HG03520 (cell line): ENCODE data around the gene MAP1LC3C.
"Not testable (repeated sequence)": the region's sequence is repeated elsewhere in the genome, so short reads cannot be mapped to it uniquely, and the experiment has no call there.

Experiments used
- ATAC-seq: cut with Tn5 transposase; IDR thresholded peaks from one replicate; pipeline ENCODE4 v1.9.1; 2021; ENCODE audit warnings: mild to moderate bottlenecking, moderate library complexity; ENCODE audit not compliant: unreplicated experiment

MAP1LC3C gene

GRCh38 chr1:241994171-241994570 is 4.7 kb downstream of the MAP1LC3C start:
- ATAC-seq, result no peak

GRCh38 chr1:241992734-241993133 is 6.2 kb downstream of the MAP1LC3C start:
- no peak for ATAC-seq

- no peak for ATAC-seq
Observed at GRCh38 chr1:241990040-241990439, 8.9 kb downstream of the MAP1LC3C start.

GRCh38 chr1:241988389-241988930 is 10.4 kb downstream of the MAP1LC3C start:
- ATAC-seq, result not testable (repeated sequence)

GRCh38 chr1:241985787-241986186 is 13.1 kb downstream of the MAP1LC3C start:
- ATAC-seq, result peak; percentile 55

GRCh38 chr1:241979926-241980325 is 19.0 kb downstream of the MAP1LC3C start:
- no peak for ATAC-seq

GRCh38 chr1:241979071-241979470 is 19.8 kb downstream of the MAP1LC3C start:
- no peak for ATAC-seq

- no peak for ATAC-seq
Observed at GRCh38 chr1:241976229-241976628, 22.7 kb downstream of the MAP1LC3C start.

GRCh38 chr1:241972703-241973369 is 26.1 kb downstream of the MAP1LC3C start:
- no peak for ATAC-seq

- ATAC-seq, result no peak
Observed at GRCh38 chr1:241968611-241969010, 30.3 kb downstream of the MAP1LC3C start.

- ATAC-seq, result no peak
Observed at GRCh38 chr1:241964550-241965282, 34.2 kb downstream of the MAP1LC3C start.

GRCh38 chr1:241963722-241964121 is 35.2 kb downstream of the MAP1LC3C start:
- no peak for ATAC-seq

- no peak for ATAC-seq
Observed at GRCh38 chr1:241962153-241962552, 36.7 kb downstream of the MAP1LC3C start.

- ATAC-seq, result no peak
Observed at GRCh38 chr1:241957692-241958494, 41.0 kb downstream of the MAP1LC3C start, which contains the start of gene BECN2. TSS of gene BECN2 (plus strand) at chr1:241957767. CDS start at chr1:241957767, 0 bp downstream.

GRCh38 chr1:241950390-241950789 is 48.5 kb downstream of the MAP1LC3C start:
- ATAC-seq, result no peak

- no peak for ATAC-seq
Observed at GRCh38 chr1:241947354-241947753, 51.5 kb downstream of the MAP1LC3C start.
